Measurements from ENCODE around the gene THSD7B. TPM values are rescaled to one million over a fixed set of nuclear protein-coding genes. Genes with fewer than 3 reads are reported as not detected.

THSD7B gene
- total and polyA plus RNA-seq, 9 donors = 0.10 to 0.82 (median 0.37) TPM; not detected in 1

- Histone ChIP-seq H3K4me1 (ENCODE audit: insufficient read depth) (no peaks in the 10 kb centered on the region), H3K36me3 (no peaks in the 10 kb centered on the region), H3K27ac (no peak overlapping the region), H3K9me3 (no peaks in the 10 kb centered on the region), H3K4me3 (no peak overlapping the region), H3K27me3 (no peaks in the 10 kb centered on the region)
- DNase-seq = no peak
- TF ChIP-seq EP300 (IDR thresholded peaks at IDR 0.05) (no peak), POLR2A (IDR thresholded peaks at IDR 0.05) (no peak)
- TF ChIP-seq, protein P1, sequence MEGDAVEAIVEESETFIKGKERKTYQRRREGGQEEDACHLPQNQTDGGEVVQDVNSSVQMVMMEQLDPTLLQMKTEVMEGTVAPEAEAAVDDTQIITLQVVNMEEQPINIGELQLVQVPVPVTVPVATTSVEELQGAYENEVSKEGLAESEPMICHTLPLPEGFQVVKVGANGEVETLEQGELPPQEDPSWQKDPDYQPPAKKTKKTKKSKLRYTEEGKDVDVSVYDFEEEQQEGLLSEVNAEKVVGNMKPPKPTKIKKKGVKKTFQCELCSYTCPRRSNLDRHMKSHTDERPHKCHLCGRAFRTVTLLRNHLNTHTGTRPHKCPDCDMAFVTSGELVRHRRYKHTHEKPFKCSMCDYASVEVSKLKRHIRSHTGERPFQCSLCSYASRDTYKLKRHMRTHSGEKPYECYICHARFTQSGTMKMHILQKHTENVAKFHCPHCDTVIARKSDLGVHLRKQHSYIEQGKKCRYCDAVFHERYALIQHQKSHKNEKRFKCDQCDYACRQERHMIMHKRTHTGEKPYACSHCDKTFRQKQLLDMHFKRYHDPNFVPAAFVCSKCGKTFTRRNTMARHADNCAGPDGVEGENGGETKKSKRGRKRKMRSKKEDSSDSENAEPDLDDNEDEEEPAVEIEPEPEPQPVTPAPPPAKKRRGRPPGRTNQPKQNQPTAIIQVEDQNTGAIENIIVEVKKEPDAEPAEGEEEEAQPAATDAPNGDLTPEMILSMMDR (IDR thresholded peaks at IDR 0.05) = no peak
- intact Hi-C loops (cut with DNase I) = no loop called here
Observed at GRCh38 chr2:137007938-137008337, 242.6 kb downstream of the THSD7B start.

DNA sequence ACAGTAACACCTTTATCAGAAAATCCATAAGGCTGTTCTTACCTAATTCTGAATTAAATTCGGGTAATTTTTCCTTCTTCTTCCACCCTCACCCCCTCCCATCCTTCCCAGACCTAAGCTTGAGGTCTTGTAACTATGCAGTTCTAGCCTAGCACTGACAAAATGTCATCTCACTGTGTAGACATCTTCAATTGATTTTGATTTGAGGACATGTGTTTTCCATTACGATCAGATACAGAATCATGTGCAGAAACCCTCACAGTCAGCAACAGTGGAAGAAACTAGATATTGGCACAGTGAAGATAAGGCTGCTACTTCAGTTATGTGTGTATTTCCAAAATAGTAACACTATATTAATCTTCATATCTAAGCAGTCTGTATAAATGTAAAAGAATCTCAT lies 244.6 kb downstream of the THSD7B start:
- Histone ChIP-seq H3K4me1 (ENCODE audit: insufficient read depth) (no peaks in the 10 kb centered on the region), H3K27ac (no peak overlapping the region), H3K4me3 (no peak overlapping the region), H3K36me3 (no peaks in the 10 kb centered on the region), H3K9me3 (no peaks in the 10 kb centered on the region), H3K27me3 (no peaks in the 10 kb centered on the region)
- intact Hi-C loops (cut with DNase I) = no loop called here
- 76 to 83% (median 79%) methylated on average over 2 of the region's 2 CpGs for WGBS, 3 donors
- DNase-seq = no peak
- no peak for TF ChIP-seq POLR2A (IDR thresholded peaks at IDR 0.05)
- no peak for TF ChIP-seq EP300 (IDR thresholded peaks at IDR 0.05)
- TF ChIP-seq, protein P1 (IDR thresholded peaks at IDR 0.05) = no peak

DNA sequence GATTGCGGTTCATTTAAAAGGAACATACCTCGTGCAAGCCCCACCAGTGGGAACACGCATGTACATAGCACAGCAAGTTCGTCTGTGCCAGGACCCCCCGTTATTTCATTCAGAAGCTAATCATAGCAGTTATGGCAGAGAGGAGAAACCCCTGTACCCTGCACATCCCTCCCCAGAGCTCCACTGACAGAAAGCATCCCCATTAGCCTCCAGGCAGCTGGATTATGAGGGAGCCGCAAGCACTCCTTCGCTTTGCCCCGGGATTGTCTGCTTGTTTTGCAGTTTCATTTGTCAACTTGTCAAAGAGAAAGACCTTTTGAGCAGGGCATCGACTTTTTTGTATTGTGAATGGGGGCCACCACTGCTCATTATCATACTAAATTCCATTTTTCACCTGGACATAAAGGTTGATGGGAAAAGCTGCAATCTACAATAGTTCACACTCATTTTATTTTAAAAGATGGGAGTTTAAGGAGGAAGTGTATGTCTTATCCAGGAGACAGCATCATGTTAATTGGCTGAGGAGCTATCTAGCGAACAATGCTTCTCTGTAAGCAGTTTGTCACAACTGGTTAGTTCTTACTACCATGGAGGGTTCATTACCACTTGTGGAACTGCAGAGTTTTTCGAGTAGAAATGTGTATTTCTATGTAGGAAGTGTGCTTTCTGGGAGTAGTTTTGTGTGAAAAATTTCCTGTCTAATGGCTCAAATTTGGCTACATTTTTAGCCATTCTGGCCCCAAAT lies 255.3 kb downstream of the THSD7B start:
- no peak overlapping the region for H3K4me3 ChIP-seq
- TF ChIP-seq EP300 (IDR thresholded peaks at IDR 0.05) = no peak
- TF ChIP-seq, protein P1 (IDR thresholded peaks at IDR 0.05) = no peak
- no peak for TF ChIP-seq POLR2A (IDR thresholded peaks at IDR 0.05)
- intact Hi-C loops (cut with DNase I) = no loop called here

DNA sequence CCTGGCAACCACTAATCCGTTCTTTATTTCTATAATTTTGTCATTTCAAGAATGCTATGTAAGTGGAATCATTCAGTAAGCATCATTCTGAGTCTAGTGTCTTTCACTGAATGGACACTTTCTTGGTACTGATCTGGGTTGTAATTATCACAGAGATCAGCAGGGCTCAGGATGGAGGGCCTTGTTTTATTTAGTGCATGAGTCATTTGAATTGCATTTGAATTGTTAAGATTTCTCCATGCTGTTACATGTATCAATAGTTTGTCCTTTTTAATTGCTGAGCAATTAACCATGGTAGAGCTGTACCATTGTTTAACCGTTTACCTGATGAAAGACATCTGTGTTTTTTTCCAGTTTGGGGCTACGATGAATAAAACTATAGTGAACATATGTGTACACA lies 256.4 kb downstream of the THSD7B start:
- 84 to 89% (median 85%) methylated on average over 3 of the region's 3 CpGs for WGBS, 3 donors
- Histone ChIP-seq H3K9me3 (no peaks in the 10 kb centered on the region), H3K36me3 (no peaks in the 10 kb centered on the region), H3K27ac (no peak overlapping the region), H3K4me1 (ENCODE audit: insufficient read depth) (no peaks in the 10 kb centered on the region), H3K4me3 (no peak overlapping the region), H3K27me3 (no peaks in the 10 kb centered on the region)
- DNase-seq = no peak
- TF ChIP-seq, protein P1 (IDR thresholded peaks at IDR 0.05) = no peak
- TF ChIP-seq EP300 (IDR thresholded peaks at IDR 0.05) (no peak), POLR2A (IDR thresholded peaks at IDR 0.05) (no peak)
- intact Hi-C loops (cut with DNase I) = no loop called here

More for the DNA sequence above, 255.3 kb downstream of the THSD7B start:
- no peaks in the 10 kb centered on the region for H3K36me3 ChIP-seq
- H3K27me3 ChIP-seq = no peaks in the 10 kb centered on the region
- H3K9me3 ChIP-seq = no peaks in the 10 kb centered on the region
- H3K4me1 ChIP-seq (ENCODE audit: insufficient read depth) = no peaks in the 10 kb centered on the region
- 69 to 74% (median 72%) methylated on average over 11 of the region's 11 CpGs for WGBS, 3 donors
- no peak for DNase-seq
- H3K27ac ChIP-seq = no peak overlapping the region
